H4 (cell line): ENCODE data around the gene SORCS1. TPM values are rescaled to one million over a fixed set of nuclear protein-coding genes. Genes with fewer than 3 reads are reported as not detected.

Source experiments
- DNase-seq: peaks from one replicate; pipeline ENCODE4 v3.0.0-alpha.2; 2015; ENCODE audit warnings: low spot score
- total RNA-seq: library from RNA; depleted of rRNA; stranded (reverse); fragments of >200 nt; shearing (Covaris generic); gene quantifications from 2 replicates; pipeline ENCODE4 v1.2.3, GENCODE V29; 2014

The SORCS1 gene
- total RNA-seq, 1 experiment from 2014 or later = 0.35 TPM

GRCh38 chr10:106672517-106673175 lies 491.9 kb downstream of the SORCS1 start:
- DNase-seq = no peak

GRCh38 chr10:106661767-106662140 lies 502.8 kb downstream of the SORCS1 start:
- no peak for DNase-seq

- no peak for DNase-seq
Measured at GRCh38 chr10:106661133-106661766, 503.3 kb downstream of the SORCS1 start.

- no peak for DNase-seq
Measured at GRCh38 chr10:106660550-106660949, 504.0 kb downstream of the SORCS1 start.

- no peak for DNase-seq
Measured at GRCh38 chr10:106655636-106656035, 508.9 kb downstream of the SORCS1 start.

GRCh38 chr10:106655165-106655564 lies 509.3 kb downstream of the SORCS1 start:
- no peak for DNase-seq

- peak; percentile 71 for DNase-seq
Measured at GRCh38 chr10:106652279-106652678, 512.2 kb downstream of the SORCS1 start.

GRCh38 chr10:106648534-106649481 lies 515.7 kb downstream of the SORCS1 start:
- no peak for DNase-seq

- DNase-seq = no peak
Measured at GRCh38 chr10:106643473-106643872, 521.0 kb downstream of the SORCS1 start.

GRCh38 chr10:106637873-106638272 lies 526.6 kb downstream of the SORCS1 start:
- no peak for DNase-seq

GRCh38 chr10:106636766-106637491 lies 527.6 kb downstream of the SORCS1 start:
- no peak for DNase-seq

GRCh38 chr10:106635947-106636346 lies 528.6 kb downstream of the SORCS1 start:
- no peak for DNase-seq

- no peak for DNase-seq
Measured at GRCh38 chr10:106631016-106631702, 533.3 kb downstream of the SORCS1 start.

- no peak for DNase-seq
Measured at GRCh38 chr10:106626371-106626770, 538.1 kb downstream of the SORCS1 start.

GRCh38 chr10:106625751-106626150 lies 538.8 kb downstream of the SORCS1 start:
- DNase-seq = no peak

GRCh38 chr10:106619346-106619745 lies 545.2 kb downstream of the SORCS1 start:
- no peak for DNase-seq

GRCh38 chr10:106618646-106619045 lies 545.9 kb downstream of the SORCS1 start:
- no peak for DNase-seq

GRCh38 chr10:106615081-106615480 lies 549.4 kb downstream of the SORCS1 start:
- DNase-seq = no peak

- no peak for DNase-seq
Measured at GRCh38 chr10:106614293-106614692, 550.2 kb downstream of the SORCS1 start.

GRCh38 chr10:106612381-106612780 lies 552.1 kb downstream of the SORCS1 start:
- no peak for DNase-seq
